Measurements from ENCODE around the gene SUN1.

Gene SUN1

DNA sequence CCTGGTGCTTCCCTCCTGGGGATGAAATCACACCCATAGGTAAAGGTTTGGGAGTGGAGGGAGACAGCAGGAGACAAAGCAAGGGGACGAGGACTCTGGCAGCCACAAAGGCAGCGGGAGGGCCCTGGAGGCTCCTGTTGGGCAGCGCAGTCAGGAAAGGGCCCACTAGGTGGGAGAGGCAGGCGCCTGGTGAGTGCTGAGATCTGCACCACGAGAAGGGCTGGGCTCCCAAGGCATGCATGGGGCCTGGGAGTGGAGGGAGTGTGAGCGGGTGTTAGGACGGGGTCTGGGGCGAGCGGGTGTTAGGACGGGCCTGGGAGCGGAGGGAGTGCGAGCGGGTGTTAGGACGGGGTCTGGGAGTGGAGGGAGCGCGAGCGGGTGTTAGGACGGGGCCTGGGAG is 57.1 kb downstream of the SUN1 start:
- DNase-seq (ENCODE audit: low read depth in 2 of 2) = no peak

DNA sequence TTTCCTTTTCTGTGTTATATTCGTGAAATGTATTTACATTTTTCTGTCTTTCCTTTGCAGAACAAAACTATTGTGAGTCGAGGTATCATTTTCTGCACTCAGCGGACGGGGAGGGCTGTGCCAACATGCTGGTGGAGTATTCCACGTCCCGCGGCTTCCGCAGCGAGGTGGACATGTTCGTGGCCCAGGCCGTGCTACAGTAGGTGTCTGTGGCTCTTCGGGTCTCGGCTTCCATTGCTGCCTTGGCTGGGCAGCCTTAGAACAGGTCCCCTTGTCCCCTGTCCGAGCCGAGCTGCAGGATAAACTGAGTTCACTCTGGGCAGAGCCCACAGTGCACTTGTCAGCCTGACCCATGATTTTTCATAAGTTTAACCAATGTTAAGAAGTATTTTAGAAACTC is 58.6 kb downstream of the SUN1 start:
- DNase-seq (ENCODE audit: low read depth in 2 of 2) = no peak

DNA sequence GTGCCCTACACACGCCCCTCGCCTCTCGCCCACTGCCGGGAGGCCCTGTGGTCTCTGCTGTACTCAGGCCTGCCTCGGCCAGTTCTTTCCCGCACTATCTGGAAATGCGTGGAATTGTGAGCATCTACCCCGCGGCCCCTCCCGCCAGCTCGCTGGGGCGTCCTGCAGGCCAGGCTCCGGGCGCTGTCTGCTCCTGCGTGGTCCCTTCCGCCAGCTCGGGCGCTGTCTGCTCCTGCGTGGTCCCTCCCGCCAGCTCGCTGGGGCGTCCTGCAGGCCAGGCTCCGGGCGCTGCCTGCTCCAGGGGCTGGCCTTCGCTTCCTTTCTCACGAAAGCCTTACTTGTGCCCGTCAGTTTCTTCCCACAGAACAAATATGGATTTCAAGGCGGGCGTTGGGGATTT is 59.0 kb downstream of the SUN1 start:
- no peak for DNase-seq (ENCODE audit: low read depth in 2 of 2)

DNA sequence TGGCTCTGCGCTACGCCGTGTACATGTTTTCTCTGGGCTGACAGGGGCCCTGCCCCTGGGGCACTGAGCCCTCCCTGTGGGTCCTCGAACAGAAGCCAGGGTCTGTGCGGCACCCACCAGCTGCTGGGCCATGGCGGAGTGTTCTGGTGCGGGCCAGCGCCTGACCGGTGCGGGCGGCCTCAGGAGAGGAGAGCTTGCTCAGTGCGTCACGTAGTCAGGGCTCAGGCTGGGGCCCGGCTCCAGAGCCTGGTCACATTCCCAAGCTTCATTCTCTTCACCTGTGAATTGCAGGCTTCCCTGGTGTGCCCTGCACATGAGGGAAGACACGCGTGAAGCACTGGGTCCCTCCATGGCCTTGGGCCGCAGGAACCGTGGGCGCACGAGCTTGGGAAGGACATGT is 59.5 kb downstream of the SUN1 start:
- DNase-seq (ENCODE audit: low read depth in 2 of 2) = no peak

DNA sequence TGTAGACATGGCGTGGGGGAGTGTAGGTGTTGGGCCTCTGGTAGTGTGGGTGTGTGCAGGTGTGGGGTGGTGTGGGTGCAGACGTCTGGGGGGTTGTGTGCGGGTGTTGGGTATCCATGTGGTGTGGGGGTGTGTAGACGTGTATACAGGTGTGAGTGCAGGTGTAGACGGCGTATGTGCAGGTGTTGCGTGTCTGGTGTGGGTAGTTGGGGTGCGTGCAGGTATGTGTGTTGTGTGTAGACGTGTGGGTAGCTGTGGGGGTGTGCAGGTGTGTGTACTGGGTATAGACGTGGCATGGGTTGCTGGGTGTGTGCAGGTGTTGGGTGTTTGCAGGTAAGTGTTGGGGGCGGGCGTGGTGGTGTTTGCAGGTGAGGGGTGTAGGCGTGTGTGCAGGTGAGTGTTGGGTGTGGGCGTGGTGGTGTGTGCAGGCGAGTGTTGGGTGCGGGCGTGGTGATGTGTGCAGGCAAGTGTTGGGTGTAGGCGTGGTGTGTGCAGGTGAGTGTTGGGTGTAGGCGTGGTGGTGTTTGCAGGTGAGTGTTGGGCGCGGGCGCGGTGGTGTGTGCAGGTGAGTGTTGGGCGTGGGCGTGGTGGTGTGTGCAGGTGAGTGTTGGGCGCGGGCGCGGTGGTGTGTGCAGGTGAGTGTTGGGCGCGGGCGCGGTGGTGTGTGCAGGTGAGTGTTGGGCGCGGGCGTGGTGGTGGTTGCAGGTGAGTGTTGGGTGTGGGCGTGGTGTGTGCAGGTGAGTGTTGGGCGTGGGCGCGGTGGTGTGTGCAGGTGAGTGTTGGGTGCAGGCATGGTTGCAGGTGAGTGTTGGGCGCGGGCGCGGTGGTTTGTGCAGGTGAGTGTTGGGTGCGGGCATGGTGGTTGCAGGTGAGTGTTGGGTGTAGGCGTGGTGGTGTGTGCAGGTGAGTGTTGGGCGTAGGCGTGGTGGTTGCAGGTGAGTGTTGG is 60.6 kb downstream of the SUN1 start:
- DNase-seq (ENCODE audit: low read depth in 2 of 2) = no peak

DNA sequence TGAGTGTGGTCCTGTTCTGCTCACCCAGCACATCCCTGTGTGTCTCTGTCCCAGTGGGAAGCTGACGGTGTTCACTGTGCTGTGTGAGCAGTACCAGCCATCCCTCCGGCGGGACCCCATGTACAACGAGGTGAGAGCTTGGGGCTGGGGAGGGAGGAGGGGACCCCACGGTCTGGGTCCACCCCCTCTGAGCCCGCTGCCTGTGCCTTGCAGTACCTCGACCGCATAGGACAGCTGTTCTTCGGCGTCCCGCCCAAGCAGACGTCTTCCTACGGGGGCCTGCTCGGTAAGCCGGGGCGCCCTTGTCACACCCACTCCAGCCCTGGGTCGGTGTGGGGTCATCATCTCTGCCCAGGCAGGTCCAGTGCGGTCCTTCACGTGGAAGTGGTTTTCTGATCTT is 61.4 kb downstream of the SUN1 start:
- no peak for DNase-seq (ENCODE audit: low read depth in 2 of 2)

DNA sequence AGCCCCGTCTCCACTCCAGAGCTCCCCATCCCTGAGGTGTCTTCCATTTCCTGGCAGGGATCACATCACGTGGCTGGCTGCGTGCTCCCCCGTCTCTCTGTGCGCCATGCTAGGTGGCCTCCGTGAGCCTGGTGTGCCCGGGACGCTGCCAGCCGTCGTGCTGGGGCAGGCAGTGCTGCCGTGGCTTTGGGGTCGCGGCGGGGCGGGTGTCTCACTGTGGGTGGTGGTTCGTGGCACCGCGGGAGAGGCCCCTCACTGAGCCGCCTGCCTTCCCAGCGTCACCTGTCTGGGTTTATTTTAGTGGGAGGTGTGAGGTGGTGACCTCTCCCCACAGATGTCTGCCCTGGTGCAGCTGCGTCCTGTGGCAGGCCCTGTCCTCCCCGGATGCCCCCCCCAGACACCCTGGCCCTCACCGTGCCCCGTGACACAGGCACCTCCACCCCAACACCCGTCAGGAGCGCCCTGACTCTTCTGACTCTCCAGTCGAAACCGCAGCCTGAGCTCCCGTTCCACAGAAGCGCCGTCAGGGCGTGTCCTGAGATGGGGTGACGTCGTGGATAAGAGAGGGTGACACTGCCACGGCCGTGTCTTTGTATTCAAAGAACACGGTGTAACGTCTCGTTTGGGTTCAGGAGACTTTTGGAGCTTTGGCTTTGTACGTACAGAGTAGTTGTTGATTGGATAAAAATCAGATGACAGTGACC is 62.0 kb downstream of the SUN1 start:
- DNase-seq (ENCODE audit: low read depth in 2 of 2) = no peak

DNA sequence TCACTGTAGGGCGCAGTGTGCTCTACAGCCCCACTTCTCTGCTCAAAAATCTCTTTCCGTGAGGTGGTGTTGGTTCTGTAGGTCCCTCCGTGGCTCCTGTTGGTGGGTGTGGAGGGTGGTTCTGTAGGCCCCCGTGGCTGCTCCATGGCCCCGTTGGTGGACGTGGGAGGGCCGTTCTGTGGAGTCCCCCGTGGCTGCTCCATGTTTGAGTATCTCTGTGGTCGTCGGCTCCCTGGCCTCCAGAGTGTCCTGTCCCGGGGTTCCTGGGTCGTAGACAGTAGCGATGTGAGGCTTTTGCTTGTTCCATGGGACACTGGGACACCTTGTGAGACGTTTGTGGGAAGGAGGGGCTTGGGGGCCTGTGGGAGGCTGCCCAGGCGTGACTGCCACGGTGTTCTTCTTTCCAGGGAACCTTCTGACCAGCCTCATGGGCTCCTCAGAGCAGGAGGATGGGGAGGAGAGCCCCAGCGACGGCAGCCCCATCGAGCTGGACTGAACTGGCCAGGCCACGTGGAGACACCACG is 62.7 kb downstream of the SUN1 start:
- DNase-seq (ENCODE audit: low read depth in 2 of 2) = no peak

DNA sequence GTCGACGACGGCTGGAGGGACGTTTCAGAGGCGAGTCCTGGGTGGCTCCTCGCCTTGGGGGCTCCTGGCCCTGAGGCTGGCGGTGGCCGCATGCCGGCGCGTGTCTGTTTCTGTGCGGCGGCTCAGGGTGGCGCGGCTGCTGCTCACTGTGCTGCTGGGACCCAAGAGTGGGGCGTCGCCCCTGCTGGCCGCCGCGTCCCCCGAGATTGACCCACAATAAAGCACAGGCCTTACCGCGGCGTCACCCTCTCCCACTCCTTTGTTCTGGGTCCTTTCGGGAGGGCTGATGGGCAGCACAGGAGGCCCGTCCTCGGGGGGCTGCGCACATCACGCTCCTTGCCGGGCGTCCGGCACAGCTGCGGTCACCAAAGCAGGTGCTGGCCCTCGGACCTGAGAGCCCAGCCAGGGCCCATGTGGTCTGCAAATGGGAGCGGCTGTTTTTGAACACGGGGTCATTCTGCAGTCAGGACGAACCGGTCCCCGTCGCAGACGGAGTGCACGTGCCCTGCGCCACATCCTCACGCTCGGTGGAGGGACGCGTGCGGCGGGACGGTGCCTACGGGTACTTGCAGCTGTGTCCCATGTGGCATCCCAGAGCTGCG is 63.3 kb downstream of the SUN1 start:
- DNase-seq (ENCODE audit: low read depth in 2 of 2) = no peak

DNA sequence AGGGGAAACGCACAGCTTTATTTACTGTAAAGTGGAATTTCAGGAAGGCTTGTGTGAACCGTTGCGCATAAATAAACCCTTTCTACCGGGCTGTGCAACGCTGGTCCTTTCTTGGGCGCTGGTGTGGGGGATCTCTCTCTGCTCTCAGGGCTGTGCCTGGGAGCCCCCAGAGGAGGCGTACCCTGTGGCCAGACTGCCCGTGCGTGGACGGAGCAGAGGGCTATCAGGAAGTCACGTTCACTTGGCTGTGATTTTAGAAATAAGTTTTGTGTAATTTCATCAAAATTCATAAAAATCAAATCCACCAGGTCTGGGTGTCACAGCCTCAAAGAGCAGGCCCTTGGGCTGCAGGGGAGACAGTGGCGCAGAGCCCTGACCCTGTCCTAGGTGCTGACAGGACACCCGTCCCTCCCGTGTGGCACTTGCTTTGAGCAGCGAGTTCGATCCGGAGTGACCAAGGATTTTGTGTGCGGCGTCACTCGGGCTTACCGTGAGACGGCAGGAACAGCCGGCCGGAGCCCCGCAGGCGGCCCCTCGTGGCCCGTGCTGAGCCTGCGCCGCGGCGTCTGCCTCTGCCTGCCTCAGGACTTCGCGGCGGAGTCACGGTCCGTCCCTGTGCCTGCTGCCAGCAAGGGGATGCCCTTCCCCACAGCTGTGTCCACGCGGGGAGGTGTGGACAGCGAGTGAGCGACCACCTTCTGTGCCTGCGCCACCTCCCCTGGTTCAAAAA is 64.2 kb downstream of the SUN1 start:
- no peak for DNase-seq (ENCODE audit: low read depth in 2 of 2)

DNA sequence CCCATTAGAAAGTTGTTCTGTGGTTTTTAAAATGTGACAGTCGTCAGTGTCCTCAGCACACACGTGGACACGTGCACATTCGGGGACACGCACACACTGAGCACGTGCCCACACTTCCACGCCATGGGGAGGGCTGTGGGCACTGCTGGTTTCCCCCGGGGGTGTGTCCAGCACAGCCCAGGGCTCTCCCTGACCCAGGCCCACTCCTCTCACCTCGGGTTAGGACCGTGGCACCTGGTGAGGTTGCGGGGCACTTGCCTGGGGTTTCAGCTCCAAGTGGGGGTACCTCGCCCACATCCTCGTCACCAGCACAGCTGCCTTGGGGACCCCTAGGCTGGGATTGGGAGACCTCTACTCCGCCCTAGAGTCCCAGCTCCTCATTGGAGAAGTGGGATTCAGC is 64.8 kb downstream of the SUN1 start:
- no peak for DNase-seq (ENCODE audit: low read depth in 2 of 2)

DNA sequence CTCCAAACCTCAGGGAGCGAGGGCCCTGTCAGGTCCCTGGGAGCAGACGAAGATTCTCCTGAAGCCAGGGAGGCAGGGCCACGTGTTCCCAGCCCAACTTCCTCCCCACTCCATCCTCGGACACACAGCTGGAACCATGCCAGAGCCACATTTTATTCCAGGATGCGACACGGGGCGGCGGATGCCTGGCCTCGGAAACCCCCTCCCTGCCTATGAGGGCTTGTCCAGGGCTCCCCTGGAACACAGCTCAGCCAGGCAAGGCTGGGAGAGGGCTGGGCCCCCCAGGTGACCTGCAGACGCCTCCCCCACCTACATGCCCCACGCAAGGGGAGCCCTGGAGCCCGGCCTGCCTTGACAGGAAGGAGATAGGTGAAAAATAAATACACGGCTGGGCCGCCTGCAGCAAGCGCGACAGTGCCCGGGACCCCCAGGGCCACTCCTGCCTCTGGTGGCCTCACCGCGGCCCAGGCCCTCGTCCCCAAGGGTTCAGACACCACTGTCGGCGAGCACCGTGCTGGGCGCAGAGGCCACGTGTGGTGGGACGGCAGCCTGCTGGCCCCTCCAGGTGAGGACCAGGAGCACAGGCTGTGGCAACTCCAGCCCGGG is 65.6 kb downstream of the SUN1 start:
- DNase-seq (ENCODE audit: low read depth in 2 of 2) = no peak

DNA sequence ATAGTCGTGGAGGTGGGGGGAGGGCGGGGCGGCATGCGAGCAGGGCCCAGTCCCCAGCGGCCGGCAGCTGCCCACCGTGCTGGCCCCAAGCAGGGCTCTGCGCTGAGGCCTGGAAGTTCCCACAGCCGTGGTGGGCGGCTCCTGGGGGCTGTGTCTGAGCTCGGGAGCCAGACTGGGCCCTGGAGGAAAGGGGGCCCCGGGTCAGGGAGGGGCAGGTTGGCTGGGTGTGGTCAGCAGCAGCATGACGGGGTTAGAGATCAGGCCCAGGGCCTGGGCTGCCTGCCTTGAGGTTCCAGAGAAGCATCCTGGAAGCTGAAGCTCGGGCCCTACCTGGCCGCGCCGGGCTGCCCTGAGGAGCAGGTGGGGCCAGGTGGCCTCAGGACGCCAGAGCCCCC is 66.2 kb downstream of the SUN1 start:
- DNase-seq (ENCODE audit: low read depth in 2 of 2) = no peak

DNA sequence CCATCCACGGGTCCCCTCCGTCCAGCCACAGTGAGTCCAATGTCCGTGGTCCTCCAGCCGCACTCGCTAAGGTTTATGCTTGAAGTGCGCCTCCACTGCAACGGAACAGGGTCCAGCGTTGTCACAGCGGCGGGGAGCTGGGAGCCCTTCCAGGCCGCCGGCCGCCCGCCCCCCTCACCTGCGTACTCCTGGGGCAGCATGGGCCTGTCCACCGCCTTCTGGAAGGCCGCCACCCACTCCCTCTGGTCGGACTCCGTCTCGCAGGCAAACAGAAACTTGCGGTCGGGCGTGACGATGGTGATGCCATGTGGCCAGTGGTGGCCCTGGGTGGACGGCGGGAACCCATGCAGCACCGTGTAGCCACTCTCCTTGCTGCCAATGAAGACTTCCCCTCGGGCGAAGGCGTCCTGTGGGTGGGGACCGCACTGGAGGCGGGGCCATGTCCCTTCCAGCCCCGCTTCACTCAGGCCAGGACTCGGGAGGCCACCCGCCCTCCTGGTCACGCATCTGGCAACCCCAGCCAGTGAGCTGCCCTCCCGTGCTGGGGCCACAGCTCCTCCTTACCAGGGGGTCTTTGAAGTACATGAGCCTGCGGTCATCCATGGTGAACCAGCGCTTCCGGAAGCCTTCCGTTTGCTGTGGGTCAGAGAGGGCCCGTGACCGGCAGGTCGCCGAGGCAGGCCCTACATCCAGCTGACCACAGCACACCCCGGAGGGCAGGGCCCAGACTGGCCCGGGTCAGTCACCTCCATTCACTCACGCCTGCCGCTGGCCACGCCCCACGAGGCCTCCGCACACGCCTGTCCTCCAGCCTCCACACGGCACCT is 66.8 kb downstream of the SUN1 start:
- no peak for DNase-seq (ENCODE audit: low read depth in 2 of 2)

DNA sequence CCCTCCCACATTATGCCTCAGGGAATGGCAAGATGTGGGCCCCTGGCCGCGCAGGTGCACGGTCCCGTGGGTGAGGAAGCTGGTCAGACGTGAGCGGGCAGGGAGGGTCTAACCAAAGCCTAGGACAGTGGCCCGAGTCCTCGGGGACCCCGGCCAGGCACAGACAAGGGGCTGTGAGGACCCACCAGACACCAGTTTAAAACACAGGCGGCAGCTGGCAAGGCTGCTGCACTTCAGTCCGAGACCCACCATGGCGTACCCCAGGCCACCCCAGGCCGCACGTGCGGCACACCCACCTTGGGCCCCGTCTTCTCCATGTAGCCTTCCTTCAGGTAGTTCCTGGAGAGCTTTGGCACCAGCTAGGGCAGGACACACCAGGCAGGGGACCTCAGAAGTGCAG is 67.5 kb downstream of the SUN1 start:
- no peak for DNase-seq (ENCODE audit: low read depth in 2 of 2)

DNA sequence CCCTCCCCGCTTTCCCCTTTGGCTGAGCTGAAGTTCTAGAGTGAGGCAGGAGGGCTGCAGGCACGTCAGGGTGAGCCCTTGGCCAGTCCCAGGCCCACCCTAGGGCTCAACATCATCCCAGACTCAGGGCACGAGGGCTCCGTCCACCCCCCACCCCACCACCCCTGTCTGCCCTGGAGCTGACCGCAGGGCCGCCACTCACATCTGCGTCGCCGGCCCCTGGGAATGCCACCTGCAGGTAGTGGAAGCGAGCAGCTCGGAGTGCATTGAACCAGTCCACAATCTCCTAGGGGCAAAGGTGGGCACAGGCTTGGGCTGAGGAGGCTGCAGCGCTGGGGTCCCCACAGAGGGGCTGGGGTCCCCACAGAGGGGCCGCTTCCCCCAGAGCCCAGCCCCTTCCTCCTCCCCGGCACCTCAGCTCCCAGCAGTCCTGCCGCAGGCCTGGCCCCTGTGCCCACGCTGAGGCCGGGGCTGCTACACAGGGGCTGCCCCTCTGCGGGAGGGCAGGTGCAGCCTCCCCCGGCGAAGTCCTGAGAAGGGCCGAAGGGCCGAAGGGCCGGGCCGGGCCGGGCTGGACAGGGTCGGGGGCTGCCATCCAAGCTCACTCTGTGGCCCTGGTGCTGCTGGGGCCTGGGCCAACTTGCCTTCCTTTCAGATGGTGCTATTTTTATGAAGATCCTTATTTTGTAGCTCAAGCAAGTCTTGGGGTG is 68.2 kb downstream of the SUN1 start:
- DNase-seq (ENCODE audit: low read depth in 2 of 2) = no peak

DNA sequence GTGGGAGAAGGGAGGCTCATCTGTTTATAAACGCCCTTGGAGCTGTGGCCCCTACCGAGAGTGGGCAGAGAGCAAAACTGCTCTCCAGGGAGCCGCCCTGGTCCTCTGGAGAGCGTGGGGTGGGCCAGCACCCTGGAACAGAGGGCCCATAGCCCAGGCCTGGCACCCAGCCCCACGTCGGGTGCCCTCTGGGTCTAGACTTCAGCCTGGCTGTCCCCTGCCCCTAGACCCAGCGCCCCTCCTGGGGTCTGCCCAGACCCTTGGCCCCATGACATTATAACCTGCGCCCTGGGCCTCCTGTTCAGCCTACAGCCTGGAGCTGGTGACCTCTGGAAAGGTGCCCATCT is 68.7 kb downstream of the SUN1 start:
- DNase-seq (ENCODE audit: low read depth in 2 of 2) = no peak

DNA sequence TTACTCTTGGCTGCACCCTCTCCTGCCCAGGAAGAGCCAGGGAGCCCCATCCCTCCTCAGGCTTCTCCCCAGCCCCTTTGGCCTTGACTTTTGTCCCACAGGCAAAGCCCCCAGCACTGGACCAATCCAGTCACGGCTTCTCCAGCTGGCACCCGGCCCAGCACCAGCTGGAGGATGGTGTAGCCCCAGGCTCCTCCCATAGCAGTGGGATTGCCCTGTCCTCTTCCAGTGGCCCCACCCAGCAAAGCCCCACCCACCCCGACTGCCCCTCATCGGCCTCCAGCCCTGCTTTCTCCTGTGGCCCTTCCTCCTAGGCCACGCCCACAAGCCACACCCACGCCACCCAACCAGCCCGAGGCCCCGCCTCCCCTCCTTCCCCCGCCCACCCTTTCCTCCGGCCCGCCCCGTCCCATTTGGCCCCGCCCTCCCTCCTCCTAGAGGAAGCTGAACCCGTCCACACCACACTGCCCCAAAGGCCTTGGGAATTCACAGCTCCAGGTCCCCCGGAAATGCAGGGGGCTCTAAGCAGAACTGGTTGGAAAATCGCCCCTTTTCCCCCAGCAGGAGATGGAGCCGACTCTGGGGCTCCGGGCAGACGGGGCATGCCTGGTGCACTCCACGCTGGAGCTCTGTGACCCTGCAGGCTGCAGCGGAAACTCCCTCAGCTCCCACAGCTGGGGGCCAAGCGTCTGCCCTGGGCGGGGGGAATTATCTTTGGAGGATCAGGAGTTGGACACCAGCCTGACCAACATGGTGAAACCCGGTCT is 69.3 kb downstream of the SUN1 start:
- no peak for DNase-seq (ENCODE audit: low read depth in 2 of 2)

DNA sequence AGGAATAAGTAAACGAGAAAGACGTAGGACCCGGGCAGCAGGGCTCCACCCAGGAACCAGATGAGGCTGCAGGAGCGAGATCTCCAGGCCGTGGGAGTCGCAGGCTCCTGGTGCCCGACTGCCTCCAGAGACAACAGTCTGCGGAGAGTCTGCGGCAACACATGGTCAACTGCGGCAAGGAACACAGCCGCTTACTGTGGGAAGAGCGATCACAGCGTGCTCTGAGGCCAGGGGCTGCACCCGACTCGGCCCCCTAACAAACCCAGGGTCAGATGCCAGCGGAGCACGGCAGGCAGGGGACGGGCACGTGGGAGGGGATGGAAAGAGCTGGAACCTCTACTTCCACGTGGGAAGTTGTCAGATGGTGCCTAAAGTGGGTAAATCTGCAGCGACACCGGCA is 70.7 kb downstream of the SUN1 start:
- no peak for DNase-seq (ENCODE audit: low read depth in 2 of 2)

All from stimulated activated CD8-positive, alpha-beta memory T cell treated with anti-CD3 and anti-CD28 coated beads, Interleukin-15, amount 100 ng/mL, for 4 hours (primary cell).